HG03103 (cell line): ENCODE results near the gene PRKD2.
"Not testable (repeated sequence)": the region's sequence is repeated elsewhere in the genome, so short reads cannot be mapped to it uniquely, and the experiment has no call there.

Source experiments
- ATAC-seq: cut with Tn5 transposase; IDR thresholded peaks from one replicate; pipeline ENCODE4 v1.9.1; 2021; ENCODE audit warnings: low read depth; ENCODE audit not compliant: unreplicated experiment

Gene PRKD2

GRCh38 chr19:46717034-46717715 is at the start of gene PRKD2:
PRKD2 (minus strand) TSS chr19:46717114; CDS start chr19:46716370, 744 bp downstream.
- ATAC-seq, result no peak

- ATAC-seq, result no peak
These were observed 47.9 kb upstream of the PRKD2 start for GRCh38 chr19:46764817-46765291.

- no peak for ATAC-seq
These were observed 45.5 kb upstream of the PRKD2 start for GRCh38 chr19:46762245-46762890.

DNA sequence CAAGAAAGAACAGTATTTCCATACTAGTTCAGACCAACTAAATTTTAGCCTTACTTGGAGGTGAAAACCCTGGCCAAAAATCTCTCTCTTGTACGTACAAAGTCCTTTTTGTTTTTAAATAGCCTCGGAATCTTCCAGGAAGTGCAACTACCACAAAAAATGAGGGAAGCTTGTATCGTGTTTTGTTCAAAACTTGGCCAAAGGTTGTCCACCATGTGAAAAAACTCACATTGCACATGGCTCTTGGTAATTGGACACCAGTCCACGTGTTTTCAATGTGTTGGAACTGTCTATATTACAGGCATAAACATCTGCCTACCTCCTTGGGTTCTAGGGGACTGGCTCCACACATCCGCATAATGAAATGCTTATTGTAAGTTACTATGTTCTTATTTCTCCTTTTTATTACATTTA is 44.5 kb upstream of the PRKD2 start:
- ATAC-seq, result no peak

DNA sequence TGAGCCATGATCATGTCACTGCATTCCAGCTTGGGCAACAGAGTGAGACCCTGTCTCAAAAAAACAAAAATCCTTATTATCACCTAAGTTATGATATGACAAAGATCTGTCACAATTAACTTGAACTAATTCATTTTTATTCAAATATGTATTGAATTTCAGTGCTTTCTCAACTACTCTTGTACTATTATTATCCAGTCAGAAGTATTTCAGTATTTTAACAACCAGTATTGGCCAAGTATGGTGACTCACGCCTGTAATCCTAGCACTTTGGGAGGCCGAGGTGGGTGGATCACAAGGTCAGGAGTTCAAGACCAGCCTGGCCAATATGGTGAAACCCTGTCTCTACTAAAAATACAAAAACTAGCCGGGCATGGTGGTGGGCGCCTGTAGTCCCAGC is 44.0 kb upstream of the PRKD2 start:
- ATAC-seq, result not testable (repeated sequence)

DNA sequence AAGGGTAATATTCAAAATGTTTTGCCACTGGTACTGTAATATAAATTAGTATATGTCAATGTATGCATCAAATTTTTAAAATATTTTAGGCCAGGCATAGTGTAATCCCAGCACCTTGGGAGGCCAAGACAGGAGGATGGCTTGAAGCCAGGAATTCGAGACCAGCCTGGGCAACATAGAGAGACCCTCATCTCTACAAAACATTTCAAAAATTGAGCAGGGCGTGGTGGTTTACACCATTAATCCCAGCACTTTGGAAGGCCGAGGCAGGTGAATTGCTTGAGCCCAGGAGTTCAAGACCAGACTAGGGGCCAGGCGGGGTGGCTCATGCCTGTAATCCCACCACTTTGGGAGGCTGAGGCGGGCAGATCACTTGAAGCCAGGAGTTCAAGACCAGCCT is 43.4 kb upstream of the PRKD2 start:
- no peak for ATAC-seq

- no peak for ATAC-seq
These were observed 43.0 kb upstream of the PRKD2 start for GRCh38 chr19:46759817-46760333.

- ATAC-seq, result no peak
These were observed 42.3 kb upstream of the PRKD2 start for GRCh38 chr19:46759206-46759605.

- ATAC-seq, result no peak
These were observed 39.6 kb upstream of the PRKD2 start for GRCh38 chr19:46756544-46756888.

- ATAC-seq, result no peak
These were observed 39.1 kb upstream of the PRKD2 start for GRCh38 chr19:46755853-46756543.

DNA sequence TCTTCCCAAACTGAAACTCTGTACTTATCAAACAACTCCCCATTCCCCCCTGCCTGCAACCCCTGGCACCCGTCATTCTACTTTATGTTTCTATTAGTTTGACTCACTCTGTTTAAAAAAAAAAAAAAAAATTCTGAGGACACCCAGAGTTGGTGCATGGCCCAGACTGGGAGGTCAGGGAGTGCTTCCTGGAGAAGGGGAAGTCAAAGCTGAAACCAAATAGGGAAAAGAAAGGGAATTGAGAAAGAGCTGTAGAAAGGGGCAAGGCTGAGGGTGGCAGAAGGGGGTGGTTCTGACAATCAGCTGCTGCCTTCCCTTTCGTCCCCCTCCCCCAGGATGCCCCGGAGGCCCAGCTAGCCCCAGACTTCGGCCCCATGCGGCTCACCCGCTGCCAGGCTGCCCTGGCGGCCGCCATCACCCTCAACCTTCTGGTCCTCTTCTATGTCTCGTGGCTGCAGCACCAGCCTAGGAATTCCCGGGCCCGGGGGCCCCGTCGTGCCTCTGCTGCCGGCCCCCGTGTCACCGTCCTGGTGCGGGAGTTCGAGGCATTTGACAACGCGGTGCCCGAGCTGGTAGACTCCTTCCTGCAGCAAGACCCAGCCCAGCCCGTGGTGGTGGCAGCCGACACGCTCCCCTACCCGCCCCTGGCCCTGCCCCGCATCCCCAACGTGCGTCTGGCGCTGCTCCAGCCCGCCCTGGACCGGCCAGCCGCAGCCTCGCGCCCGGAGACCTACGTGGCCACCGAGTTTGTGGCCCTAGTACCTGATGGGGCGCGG is 38.4 kb upstream of the PRKD2 start:
- ATAC-seq, result no peak

DNA sequence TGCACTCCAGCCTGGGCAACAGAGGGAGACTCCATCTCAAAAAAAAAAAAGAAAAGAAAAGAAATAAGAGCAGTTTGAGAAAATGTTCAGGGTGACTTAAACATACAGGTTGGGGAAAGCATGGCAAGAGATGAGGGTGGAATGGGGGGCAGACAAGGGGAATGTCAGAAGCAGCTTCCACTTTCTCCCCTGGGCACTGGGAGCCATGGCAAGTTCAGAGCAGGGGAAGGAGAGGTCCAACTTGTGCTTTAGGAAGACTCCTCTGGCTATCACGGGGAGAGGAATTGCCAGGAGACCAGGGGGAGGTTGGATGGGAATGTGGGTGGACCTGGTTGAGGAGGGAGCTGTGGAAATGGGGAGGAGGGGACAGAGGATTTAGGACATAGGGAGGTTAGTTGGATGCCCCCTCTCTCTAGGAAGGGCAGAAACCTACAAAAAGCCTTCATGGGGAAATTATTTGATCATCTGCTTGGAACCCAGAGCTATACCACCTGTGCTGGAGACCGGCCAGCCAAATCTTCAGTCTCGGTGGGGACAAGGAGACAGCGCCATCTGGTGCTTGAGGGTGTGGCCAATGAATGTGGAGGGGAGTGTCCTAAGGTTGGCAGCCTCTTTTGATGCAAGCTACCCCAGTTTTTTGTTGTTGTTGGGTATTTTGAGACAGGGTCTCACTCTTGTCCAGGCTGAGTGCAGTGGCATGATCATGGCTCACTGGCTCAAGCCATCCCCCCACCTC is 36.7 kb upstream of the PRKD2 start:
- ATAC-seq, result no peak

GRCh38 chr19:46748325-46749109 is 31.6 kb upstream of the PRKD2 start:
- ATAC-seq, result no peak

DNA sequence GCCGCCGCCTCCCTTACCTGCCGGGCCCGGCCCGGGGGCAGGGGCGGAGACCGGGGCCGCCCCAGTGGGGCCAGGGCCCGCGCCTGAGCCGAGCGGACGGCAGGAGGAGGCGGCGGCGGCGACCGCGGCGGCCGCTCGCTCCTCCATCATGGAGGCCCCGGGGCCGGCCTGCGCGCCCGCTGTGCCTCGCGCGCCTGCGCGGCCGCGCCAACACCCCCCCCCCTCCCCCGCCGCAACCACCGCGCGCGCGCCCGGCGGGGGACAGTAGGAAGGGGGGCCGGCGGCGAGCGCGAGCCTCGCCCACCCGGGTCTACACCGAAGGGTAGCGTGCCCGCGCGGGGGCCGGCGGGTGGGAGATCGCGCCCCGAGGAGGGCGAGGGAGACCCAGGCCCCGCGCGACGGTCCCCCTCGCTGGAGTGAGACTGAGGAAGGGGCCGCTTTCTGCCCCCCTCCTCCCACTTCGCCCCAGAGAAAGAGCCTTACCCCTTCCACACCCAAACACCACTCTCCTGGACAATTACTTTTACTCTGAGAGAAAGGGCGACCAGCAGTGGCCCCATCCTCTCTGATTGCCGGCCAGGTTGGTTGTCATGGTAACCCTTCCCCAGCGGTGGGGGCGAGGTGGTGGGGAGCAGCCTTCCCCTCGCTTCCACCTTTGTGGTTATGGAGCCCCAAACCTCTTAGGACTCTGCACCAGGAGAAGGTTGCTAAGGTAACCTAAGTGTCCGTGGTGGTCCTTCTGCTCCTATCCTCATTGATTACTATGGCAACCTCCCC is 29.6 kb upstream of the PRKD2 start, which contains the start of gene STRN4:
Gene STRN4, minus strand, starts transcription at position 170 of the 777 bp plus-strand sequence. Its CDS starts 20 bp downstream, at position 150.
- no peak for ATAC-seq

DNA sequence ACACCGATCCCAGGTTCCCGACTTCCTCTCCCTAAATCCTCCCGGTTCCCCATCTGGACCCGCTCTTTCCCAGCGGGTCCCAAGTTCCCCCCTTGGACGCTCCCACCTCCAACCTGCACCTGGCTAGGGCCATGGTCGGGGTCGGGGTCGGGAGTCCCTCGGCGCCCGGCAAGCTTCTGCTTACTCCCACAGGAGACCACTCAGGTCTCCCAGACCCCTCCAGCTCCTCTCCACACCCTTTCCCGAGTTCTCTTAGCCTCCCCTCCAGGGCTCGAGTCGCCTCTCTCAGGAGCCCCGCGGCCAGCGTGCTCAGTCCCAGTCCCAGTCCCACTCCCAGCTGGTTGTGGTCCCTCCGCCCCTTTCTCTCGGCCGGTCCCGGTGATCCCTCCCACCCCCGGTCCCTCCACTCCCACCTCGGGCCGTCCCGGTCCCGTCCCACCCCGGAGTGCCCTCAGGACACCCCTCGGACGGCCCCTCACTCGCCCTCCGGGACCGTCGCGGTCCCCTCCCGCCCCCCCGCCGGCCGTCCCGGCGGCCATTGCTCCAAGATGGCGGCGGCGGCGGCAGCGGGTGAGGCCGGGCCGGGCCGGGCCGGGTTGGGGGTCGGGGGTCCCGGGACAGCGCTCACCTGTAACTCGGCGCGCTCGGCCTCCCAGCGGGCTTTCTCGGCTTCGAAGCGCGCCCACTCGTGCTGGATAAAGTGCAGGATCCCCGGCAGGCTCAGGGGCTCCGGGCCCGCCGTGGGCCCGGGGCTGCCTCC is 28.8 kb upstream of the PRKD2 start, which contains the start of gene FKRP:
Gene FKRP, plus strand, starts transcription at position 537 of the 760 bp plus-strand sequence. CDS start 9,394 bp downstream, outside the sequence.
- ATAC-seq, result no peak

DNA sequence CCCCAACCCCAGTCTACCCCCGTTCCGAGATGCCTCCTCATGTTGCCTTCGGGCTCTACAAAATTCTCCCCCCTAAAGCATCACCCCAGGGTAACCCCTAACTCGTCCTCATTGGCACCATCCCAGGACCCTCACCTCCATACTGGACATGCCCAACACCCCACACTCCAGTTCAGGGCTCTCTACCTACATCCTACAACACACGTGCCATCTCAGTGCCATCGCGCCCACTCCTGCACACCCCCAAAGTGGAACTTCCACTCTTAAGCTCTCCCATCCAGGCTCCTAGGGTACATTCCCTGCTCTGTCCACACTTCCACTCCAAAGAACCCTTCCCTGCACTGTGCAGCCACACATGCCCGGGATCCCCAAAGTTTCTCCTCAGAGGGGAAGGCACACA is 28.1 kb upstream of the PRKD2 start:
- no peak for ATAC-seq

- ATAC-seq, result no peak
These were observed 27.2 kb upstream of the PRKD2 start for GRCh38 chr19:46744005-46744691.
